ENCODE measurements around the gene STUM.
"Not testable (repeated sequence)": the region's sequence is repeated elsewhere in the genome, so short reads cannot be mapped to it uniquely, and the experiment has no call there.

STUM gene

GRCh38 chr1:226631229-226632000, 82.9 kb downstream of the STUM start:
- no peak for DNase-seq (ENCODE audit: low read depth)
- H3K4me3 ChIP-seq (ENCODE audit: low read depth, low read length), result no peak overlapping the region

- no peak for DNase-seq (ENCODE audit: low read depth)
- H3K4me3 ChIP-seq (ENCODE audit: low read depth, low read length), result no peak overlapping the region
These were observed 83.8 kb downstream of the STUM start for GRCh38 chr1:226632169-226632879.

GRCh38 chr1:226632922-226633351, 84.4 kb downstream of the STUM start:
- no peak for DNase-seq (ENCODE audit: low read depth)
- no peak overlapping the region for H3K4me3 ChIP-seq (ENCODE audit: low read depth, low read length)

GRCh38 chr1:226633541-226634165, 85.1 kb downstream of the STUM start:
- no peak for DNase-seq (ENCODE audit: low read depth)
- H3K4me3 ChIP-seq (ENCODE audit: low read depth, low read length), result no peak overlapping the region

GRCh38 chr1:226634166-226634588, 85.6 kb downstream of the STUM start:
- DNase-seq (ENCODE audit: low read depth), result no peak
- no peak overlapping the region for H3K4me3 ChIP-seq (ENCODE audit: low read depth, low read length)

- no peak overlapping the region for H3K4me3 ChIP-seq (ENCODE audit: low read depth, low read length)
- no peak for DNase-seq (ENCODE audit: low read depth)
These were observed 86.2 kb downstream of the STUM start for GRCh38 chr1:226634611-226635246.

GRCh38 chr1:226635456-226635941, 86.9 kb downstream of the STUM start:
- DNase-seq (ENCODE audit: low read depth), result no peak
- no peak overlapping the region for H3K4me3 ChIP-seq (ENCODE audit: low read depth, low read length)

GRCh38 chr1:226636847-226637096, 88.2 kb downstream of the STUM start:
- no peak overlapping the region for H3K4me3 ChIP-seq (ENCODE audit: low read depth, low read length)
- DNase-seq (ENCODE audit: low read depth), result no peak

GRCh38 chr1:226637147-226637935, 88.8 kb downstream of the STUM start:
- no peak for DNase-seq (ENCODE audit: low read depth)
- H3K4me3 ChIP-seq (ENCODE audit: low read depth, low read length), result no peak overlapping the region

- no peak for DNase-seq (ENCODE audit: low read depth)
- H3K4me3 ChIP-seq (ENCODE audit: low read depth, low read length), result no peak overlapping the region
These were observed 89.5 kb downstream of the STUM start for GRCh38 chr1:226638001-226638601.

- DNase-seq (ENCODE audit: low read depth), result no peak
- no peak overlapping the region for H3K4me3 ChIP-seq (ENCODE audit: low read depth, low read length)
These were observed 90.0 kb downstream of the STUM start for GRCh38 chr1:226638608-226639007.

GRCh38 chr1:226639206-226639605, 90.6 kb downstream of the STUM start:
- not testable (repeated sequence) for DNase-seq (ENCODE audit: low read depth); H3K4me3 ChIP-seq (ENCODE audit: low read depth, low read length)

GRCh38 chr1:226639631-226640061, 91.1 kb downstream of the STUM start:
- H3K4me3 ChIP-seq (ENCODE audit: low read depth, low read length), result no peak overlapping the region
- DNase-seq (ENCODE audit: low read depth), result no peak

- no peak for DNase-seq (ENCODE audit: low read depth)
- H3K4me3 ChIP-seq (ENCODE audit: low read depth, low read length), result no peak overlapping the region
These were observed 92.0 kb downstream of the STUM start for GRCh38 chr1:226640321-226641136.

GRCh38 chr1:226641671-226642231, 93.2 kb downstream of the STUM start:
- no peak for DNase-seq (ENCODE audit: low read depth)
- H3K4me3 ChIP-seq (ENCODE audit: low read depth, low read length), result no peak overlapping the region

- no peak overlapping the region for H3K4me3 ChIP-seq (ENCODE audit: low read depth, low read length)
- no peak for DNase-seq (ENCODE audit: low read depth)
These were observed 93.9 kb downstream of the STUM start for GRCh38 chr1:226642421-226642820.

GRCh38 chr1:226643177-226643576, 94.6 kb downstream of the STUM start:
- no peak for DNase-seq (ENCODE audit: low read depth)
- H3K4me3 ChIP-seq (ENCODE audit: low read depth, low read length), result no peak overlapping the region

Data from skeletal muscle cell (primary cell).